ENCODE data around the gene FRMD4B. TPM values are rescaled to one million over a fixed set of nuclear protein-coding genes. Genes with fewer than 3 reads are reported as not detected.

The FRMD4B gene
- polyA plus RNA-seq, 3 donors = 13.2 to 21.0 (median 19.6) TPM

DNA sequence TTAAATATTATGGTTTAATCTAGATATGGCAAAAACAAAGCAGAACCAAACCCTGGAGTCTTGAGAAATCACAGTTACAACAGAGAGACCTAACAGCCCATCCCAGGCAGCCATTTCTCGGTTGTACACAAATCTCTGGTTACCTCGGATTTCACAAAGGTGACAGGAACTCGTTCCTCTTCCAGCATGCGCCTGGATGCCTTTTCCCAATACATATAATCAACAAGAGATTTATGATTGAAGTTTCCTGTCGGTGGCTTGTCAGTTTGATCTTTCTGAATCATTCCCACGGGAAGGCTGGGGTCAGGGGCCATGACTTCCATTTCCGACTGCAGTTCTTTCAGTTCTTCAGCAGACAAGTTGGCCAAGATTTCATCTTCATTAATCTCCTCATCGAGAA, 263.9 kb downstream of the FRMD4B start:
- H3K4me1 Mint-ChIP-seq = peaks cover 13% of the 10 kb centered on the region
- intact Hi-C loops (cut with micrococcal nuclease) = no loop called here
- H3K4me3 ChIP-seq (replicated peaks in 1 of 3; ENCODE audit: low read depth in 2 of 3, low read length in 3 of 3) = no peak overlapping the region
- no peak overlapping the region for H3K27ac ChIP-seq (ENCODE audit: low read depth in 1 of 2, low read length in 2 of 2)
- H3K9ac ChIP-seq (ENCODE audit: insufficient read depth, low read length, poor library complexity, severe bottlenecking) = no peak overlapping the region
- H3K27me3 Mint-ChIP-seq (ENCODE audit: low read depth in 3 of 3) = peaks cover 0 to 1% (median 0%) of the 10 kb centered on the region in 3 donors
- no peaks in the 10 kb centered on the region for H3K27me3 ChIP-seq (ENCODE audit: control insufficient read depth in 2 of 2, insufficient read depth in 2 of 2, low read length in 2 of 2)
- H3K4me3 Mint-ChIP-seq = peak overlapping the region in 1 of 2 donors; percentile 39
- DNase-seq = peak in 1 of 3 donors; percentile 25
- H3K9me3 Mint-ChIP-seq = no peaks in the 10 kb centered on the region
- no peaks in the 10 kb centered on the region for H3K9me3 ChIP-seq (replicated peaks in 1 of 2; ENCODE audit: control insufficient read depth in 1 of 2, insufficient read depth in 1 of 2, low read length in 2 of 2)
- no peaks in the 10 kb centered on the region for H3K36me3 Mint-ChIP-seq
- H3K4me1 ChIP-seq (ENCODE audit: control insufficient read depth in 1 of 2, insufficient read depth in 2 of 2, low read length in 2 of 2) = peaks cover 7% of the 10 kb centered on the region in 2 donors
- H3K27ac Mint-ChIP-seq = peak overlapping the region in 1 of 7 donors; percentile 41
- no peaks in the 10 kb centered on the region for H3K36me3 ChIP-seq (replicated peaks in 1 of 2; ENCODE audit: control insufficient read depth in 1 of 2, insufficient read depth in 2 of 2, low read length in 2 of 2)
- TF ChIP-seq, protein P1, sequence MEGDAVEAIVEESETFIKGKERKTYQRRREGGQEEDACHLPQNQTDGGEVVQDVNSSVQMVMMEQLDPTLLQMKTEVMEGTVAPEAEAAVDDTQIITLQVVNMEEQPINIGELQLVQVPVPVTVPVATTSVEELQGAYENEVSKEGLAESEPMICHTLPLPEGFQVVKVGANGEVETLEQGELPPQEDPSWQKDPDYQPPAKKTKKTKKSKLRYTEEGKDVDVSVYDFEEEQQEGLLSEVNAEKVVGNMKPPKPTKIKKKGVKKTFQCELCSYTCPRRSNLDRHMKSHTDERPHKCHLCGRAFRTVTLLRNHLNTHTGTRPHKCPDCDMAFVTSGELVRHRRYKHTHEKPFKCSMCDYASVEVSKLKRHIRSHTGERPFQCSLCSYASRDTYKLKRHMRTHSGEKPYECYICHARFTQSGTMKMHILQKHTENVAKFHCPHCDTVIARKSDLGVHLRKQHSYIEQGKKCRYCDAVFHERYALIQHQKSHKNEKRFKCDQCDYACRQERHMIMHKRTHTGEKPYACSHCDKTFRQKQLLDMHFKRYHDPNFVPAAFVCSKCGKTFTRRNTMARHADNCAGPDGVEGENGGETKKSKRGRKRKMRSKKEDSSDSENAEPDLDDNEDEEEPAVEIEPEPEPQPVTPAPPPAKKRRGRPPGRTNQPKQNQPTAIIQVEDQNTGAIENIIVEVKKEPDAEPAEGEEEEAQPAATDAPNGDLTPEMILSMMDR (IDR thresholded peaks at IDR 0.05) = no peak
- no peaks in the 10 kb centered on the region for H4K20me1 ChIP-seq (ENCODE audit: insufficient read depth, low read length)
- no peaks in the 10 kb centered on the region for H3K79me2 ChIP-seq (ENCODE audit: insufficient read depth, low read length)
- no peak overlapping the region for H3K4me2 ChIP-seq (replicated peaks; ENCODE audit: extremely low read depth, low read length, poor library complexity, severe bottlenecking)
- peak overlapping the region; percentile 54 for H2AFZ ChIP-seq (ENCODE audit: insufficient read depth, low read depth, low read length, poor library complexity, severe bottlenecking)
- 100% methylated on average over 2 of the region's 8 CpGs for WGBS (ENCODE audit: insufficient coverage)

GRCh38 chr3:69121513-69121912, 264.4 kb downstream of the FRMD4B start:
- H3K27ac Mint-ChIP-seq = no peak overlapping the region
- peaks cover 13% of the 10 kb centered on the region for H3K4me1 Mint-ChIP-seq
- H3K36me3 ChIP-seq (replicated peaks in 1 of 2; ENCODE audit: control insufficient read depth in 1 of 2, insufficient read depth in 2 of 2, low read length in 2 of 2) = no peaks in the 10 kb centered on the region
- H2AFZ ChIP-seq (ENCODE audit: insufficient read depth, low read depth, low read length, poor library complexity, severe bottlenecking) = peak overlapping the region; percentile 54
- no peak overlapping the region for H3K4me3 ChIP-seq (replicated peaks in 1 of 3; ENCODE audit: low read depth in 2 of 3, low read length in 3 of 3)
- H3K27me3 Mint-ChIP-seq (ENCODE audit: low read depth in 3 of 3) = peaks cover 0 to 1% (median 0%) of the 10 kb centered on the region in 3 donors
- H3K9me3 ChIP-seq (replicated peaks in 1 of 2; ENCODE audit: control insufficient read depth in 1 of 2, insufficient read depth in 1 of 2, low read length in 2 of 2) = no peaks in the 10 kb centered on the region
- DNase-seq = no peak
- intact Hi-C loops (cut with micrococcal nuclease) = no loop called here
- WGBS (ENCODE audit: insufficient coverage) = no CpG with 5 or more reads among the region's 6 CpGs
- TF ChIP-seq, protein P1 (IDR thresholded peaks at IDR 0.05) = no peak
- H3K4me1 ChIP-seq (ENCODE audit: control insufficient read depth in 1 of 2, insufficient read depth in 2 of 2, low read length in 2 of 2) = peaks cover 7% of the 10 kb centered on the region in 2 donors
- H3K4me2 ChIP-seq (replicated peaks; ENCODE audit: extremely low read depth, low read length, poor library complexity, severe bottlenecking) = no peak overlapping the region
- no peaks in the 10 kb centered on the region for H4K20me1 ChIP-seq (ENCODE audit: insufficient read depth, low read length)
- no peak overlapping the region for H3K27ac ChIP-seq (ENCODE audit: low read depth in 1 of 2, low read length in 2 of 2)
- no peak overlapping the region for H3K9ac ChIP-seq (ENCODE audit: insufficient read depth, low read length, poor library complexity, severe bottlenecking)
- no peaks in the 10 kb centered on the region for H3K27me3 ChIP-seq (ENCODE audit: control insufficient read depth in 2 of 2, insufficient read depth in 2 of 2, low read length in 2 of 2)
- no peaks in the 10 kb centered on the region for H3K79me2 ChIP-seq (ENCODE audit: insufficient read depth, low read length)
- no peaks in the 10 kb centered on the region for H3K36me3 Mint-ChIP-seq
- H3K9me3 Mint-ChIP-seq = no peaks in the 10 kb centered on the region
- H3K4me3 Mint-ChIP-seq = no peak overlapping the region
